Stimulated activated CD8-positive, alpha-beta memory T cell treated with anti-CD3 and anti-CD28 coated beads, Interleukin-7, amount 100 ng/mL, for 48 hours (primary cell): ENCODE results near the gene CER1.

Experiments
- DNase-seq, 2 donors: peaks; one replicate each; pipeline ENCODE4 v3.0.0-alpha.2; 2020; ENCODE audit warnings: low read depth in 1 of 2; ENCODE audit errors: extremely low read depth in 1 of 2

Gene CER1

GRCh38 chr9:14722391-14723035 is at the start of gene CER1:
TSS of gene CER1 (minus strand) at chr9:14722733. CDS start at chr9:14722672, 61 bp downstream.
- no peak for DNase-seq

GRCh38 chr9:14770592-14770991 is 48.1 kb upstream of the CER1 start:
- DNase-seq, result no peak

- DNase-seq, result no peak
Observed at GRCh38 chr9:14769230-14769571, 46.7 kb upstream of the CER1 start.

GRCh38 chr9:14768405-14769229 is 46.1 kb upstream of the CER1 start:
- DNase-seq, result no peak

GRCh38 chr9:14766299-14766698 is 43.8 kb upstream of the CER1 start:
- no peak for DNase-seq

GRCh38 chr9:14761584-14761983 is 39.1 kb upstream of the CER1 start:
- DNase-seq, result no peak

GRCh38 chr9:14760060-14760459 is 37.5 kb upstream of the CER1 start:
- DNase-seq, result no peak

- DNase-seq, result no peak
Observed at GRCh38 chr9:14756291-14756690, 33.8 kb upstream of the CER1 start.

GRCh38 chr9:14752871-14753270 is 30.3 kb upstream of the CER1 start:
- DNase-seq, result no peak

- no peak for DNase-seq
Observed at GRCh38 chr9:14752271-14752670, 29.7 kb upstream of the CER1 start.

- no peak for DNase-seq
Observed at GRCh38 chr9:14750821-14751220, 28.3 kb upstream of the CER1 start.

GRCh38 chr9:14749741-14750211 is 27.2 kb upstream of the CER1 start:
- DNase-seq, result no peak

GRCh38 chr9:14748373-14748772 is 25.8 kb upstream of the CER1 start:
- DNase-seq, result no peak

GRCh38 chr9:14747111-14747510 is 24.6 kb upstream of the CER1 start:
- no peak for DNase-seq

- DNase-seq, result no peak
Observed at GRCh38 chr9:14746626-14747025, 24.1 kb upstream of the CER1 start.

GRCh38 chr9:14744768-14745167 is 22.2 kb upstream of the CER1 start:
- no peak for DNase-seq

GRCh38 chr9:14741369-14741768 is 18.8 kb upstream of the CER1 start:
- no peak for DNase-seq

- no peak for DNase-seq
Observed at GRCh38 chr9:14733133-14733532, 10.6 kb upstream of the CER1 start.

GRCh38 chr9:14731294-14731981 is 8.9 kb upstream of the CER1 start:
- DNase-seq, result no peak

- DNase-seq, result no peak
Observed at GRCh38 chr9:14730461-14730898, 7.9 kb upstream of the CER1 start.

GRCh38 chr9:14723301-14723700 is 768 bp upstream of the CER1 start:
- DNase-seq, result no peak
